ENCODE data around the gene GCAT. TPM values are rescaled to one million over a fixed set of nuclear protein-coding genes. Genes with fewer than 3 reads are reported as not detected.
A peak's percentile ranks its signal among the peaks of the same experiment; 100 is the strongest.

The GCAT gene
- total and polyA plus RNA-seq, 2 of the 13 experiments (the other 11 are each of a cell fraction or from before 2014, with no cell fraction given): 28.0 to 50.3 TPM

GRCh38 chr22:37804881-37805809 lies 2.6 kb upstream of the GCAT start (continued):
- TF ChIP-seq CCDC6 (CRISPR knock-in tag; IDR thresholded peaks at IDR 0.05) (peak; percentile 80), CENPBD1 (CRISPR knock-in tag; IDR thresholded peaks at IDR 0.05; ENCODE audit: borderline replicate concordance, low read depth) (no peak; the same call in 1 of the 2 replicates), CHCHD3 (CRISPR knock-in tag; IDR thresholded peaks at IDR 0.05) (peak; percentile 25; the same call in 1 of the 2 replicates), ZNF780A (CRISPR knock-in tag; IDR thresholded peaks at IDR 0.05) (no peak), ZNF687 (CRISPR knock-in tag; IDR thresholded peaks at IDR 0.05) (peak; percentile 84), HNRNPH1 (optimal IDR thresholded peaks at IDR 0.05; ENCODE audit: low read depth, low read length) (peak; percentile 96), ZNF670 (CRISPR knock-in tag; IDR thresholded peaks at IDR 0.05; ENCODE audit: borderline replicate concordance) (no peak), BRCA1 (CRISPR knock-in tag; IDR thresholded peaks at IDR 0.05) (peak; percentile 43; the same call in 1 of the 2 replicates), ZBTB43 (CRISPR knock-in tag; conservative IDR thresholded peaks at IDR 0.05) (peak; percentile 74), TMF1 (CRISPR knock-in tag; IDR thresholded peaks at IDR 0.05; ENCODE audit: low read depth) (peak; percentile 91), RAD51 (IDR thresholded peaks at IDR 0.05; ENCODE audit: borderline replicate concordance) (no peak), ZNF121 (CRISPR knock-in tag; IDR thresholded peaks at IDR 0.05) (peak; percentile 16; the same call in 1 of the 2 replicates), THRA (CRISPR knock-in tag; IDR thresholded peaks at IDR 0.05; ENCODE audit: borderline replicate concordance) (peak; percentile 65; the same call in 1 of the 2 replicates)
